A673 (cell line): ENCODE measurements around the gene AP1M1. TPM values are rescaled to one million over a fixed set of nuclear protein-coding genes. Genes with fewer than 3 reads are reported as not detected.

Source experiments
- BruUV-seq: library from RNA; stranded (reverse); fragments of 400-500 nt; replicated peaks from 2 replicates; lab custom pipeline; 2021; lab: Mats Ljungman, UMichigan
- CTCF ChIA-PET: fragments of 300-600 bp; sonication (Branson Sonifier 250); formaldehyde crosslinking; loops from one replicate; lab custom pipeline; 2022; ENCODE audit warnings: antibody characterized with exemption; lab: Charles Lee
- POLR2A ChIA-PET: fragments of 300-600 bp; sonication (Branson Sonifier 250); formaldehyde crosslinking; loops from one replicate; lab custom pipeline; 2022; ENCODE audit warnings: antibody characterized with exemption; ENCODE audit not compliant: low non-redundant PET; lab: Charles Lee
- DNase-seq: peaks from one replicate; pipeline ENCODE4 v3.0.0-alpha.2; 2015; ENCODE audit warnings: low spot score
- H3K27ac ChIP-seq: fragments of 200-600 bp; sonication (generic); 2 replicates; pipeline ENCODE4 v1.5.1; 2016; ENCODE audit warnings: mixed run types, low read depth, mild to moderate bottlenecking, mixed read lengths, antibody characterized with exemption, low read length; ENCODE audit not compliant: poor library complexity, severe bottlenecking
- H3K27me3 ChIP-seq: fragments of 200-600 bp; sonication (generic); replicated peaks from 2 replicates; pipeline ENCODE4 v1.6.1; 2017; ENCODE audit warnings: mixed run types, low read depth, mild to moderate bottlenecking, mixed read lengths, antibody characterized with exemption, low read length; ENCODE audit not compliant: insufficient read depth, poor library complexity
- H3K36me3 ChIP-seq: fragments of 200-600 bp; sonication (generic); 2 replicates; pipeline ENCODE4 v1.6.1; 2016; ENCODE audit warnings: mixed run types, mild to moderate bottlenecking, mixed read lengths, antibody characterized with exemption, low read length; ENCODE audit not compliant: insufficient read depth, poor library complexity, severe bottlenecking
- H3K4me1 ChIP-seq: fragments of 200-600 bp; sonication (generic); 2 replicates; pipeline ENCODE4 v1.6.1; 2017; ENCODE audit warnings: mixed run types, mild to moderate bottlenecking, mixed read lengths, antibody characterized with exemption, low read length; ENCODE audit not compliant: insufficient read depth, poor library complexity, severe bottlenecking
- H3K4me3 ChIP-seq: fragments of 200-600 bp; sonication (generic); 2 replicates; pipeline ENCODE4 v1.5.1; 2016; ENCODE audit warnings: low read depth, mixed run types, mild to moderate bottlenecking, mixed read lengths, low read length; ENCODE audit not compliant: poor library complexity, severe bottlenecking
- H3K9me3 ChIP-seq: fragments of 200-600 bp; sonication (generic); 2 replicates; pipeline ENCODE4 v1.6.1; 2016; ENCODE audit warnings: mixed run types, low read depth, mild to moderate bottlenecking, mixed read lengths, antibody characterized with exemption, low read length; ENCODE audit not compliant: poor library complexity, severe bottlenecking
- CTCF ChIP-seq: fragments of 300-800, 200-600 bp; sonication (generic); conservative IDR thresholded peaks from 2 replicates; pipeline ENCODE4 v1.5.1; 2017; ENCODE audit warnings: low read depth, mild to moderate bottlenecking, antibody characterized with exemption, low read length, moderate library complexity, mixed read lengths
- EZH2 ChIP-seq: fragments of 200-600 bp; sonication (generic); IDR thresholded peaks from 2 replicates; pipeline ENCODE4 v1.6.1; 2017; ENCODE audit warnings: borderline replicate concordance, low read depth, mild to moderate bottlenecking, mixed read lengths, antibody characterized with exemption, low read length; ENCODE audit not compliant: poor library complexity, severe bottlenecking
- intact Hi-C: fragments of 100-400 bp; cut with micrococcal nuclease; formaldehyde crosslinking; loops from one replicate; pipeline ENCODE4 v1.10.0; 2022; ENCODE audit not compliant: unreplicated experiment
- total RNA-seq: library from RNA; stranded (reverse); gene quantifications from 2 replicates; pipeline ENCODE4 v1.2.3, GENCODE V29; 2021

Gene AP1M1
- total RNA-seq, 1 experiment from 2014 or later = 105 TPM

- no TSS peak for BruUV-seq
- no peak overlapping the region for H3K4me3 ChIP-seq
- H3K36me3 ChIP-seq = peaks cover 40% of the 10 kb centered on the region
- ChIA-PET POLR2A (no interaction called here), CTCF (no interaction called here)
- no peaks in the 10 kb centered on the region for H3K27me3 ChIP-seq
- H3K4me1 ChIP-seq = no peaks in the 10 kb centered on the region
- no peak for DNase-seq
- intact Hi-C loops = no loop called here
- H3K27ac ChIP-seq = no peak overlapping the region
- TF ChIP-seq EZH2 = no peak
- TF ChIP-seq CTCF = no peak
- H3K9me3 ChIP-seq = peaks cover 20% of the 10 kb centered on the region
These were observed 20.2 kb downstream of the AP1M1 start for GRCh38 chr19:16217716-16218451.

DNA sequence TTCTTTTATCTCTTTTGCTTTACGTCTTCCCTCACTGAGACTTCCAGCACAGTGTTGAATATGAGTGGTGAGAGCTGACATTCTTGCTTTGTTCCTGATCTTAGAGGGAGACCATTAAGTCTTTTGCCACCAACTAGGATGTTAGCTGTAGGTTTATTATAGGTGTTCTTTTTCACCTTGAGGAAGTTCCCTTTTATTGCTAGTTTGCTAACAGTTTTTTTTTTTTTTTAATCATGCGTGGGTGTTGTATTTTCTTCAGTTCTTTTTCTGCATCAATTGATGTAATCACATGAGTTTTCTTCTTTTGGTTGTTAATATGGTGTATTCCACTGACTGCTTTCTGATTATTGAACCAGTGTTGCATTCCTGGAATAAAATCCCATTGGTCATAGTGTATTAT, 21.1 kb downstream of the AP1M1 start:
- Histone ChIP-seq H3K27ac (no peak overlapping the region), H3K27me3 (no peaks in the 10 kb centered on the region), H3K4me3 (no peak overlapping the region), H3K36me3 (peaks cover 46% of the 10 kb centered on the region), H3K4me1 (no peaks in the 10 kb centered on the region), H3K9me3 (peaks cover 20% of the 10 kb centered on the region)
- intact Hi-C loops = no loop called here
- ChIA-PET POLR2A (no interaction called here), CTCF (no interaction called here)
- BruUV-seq = no TSS peak
- TF ChIP-seq EZH2 (no peak), CTCF (no peak)
- no peak for DNase-seq

DNA sequence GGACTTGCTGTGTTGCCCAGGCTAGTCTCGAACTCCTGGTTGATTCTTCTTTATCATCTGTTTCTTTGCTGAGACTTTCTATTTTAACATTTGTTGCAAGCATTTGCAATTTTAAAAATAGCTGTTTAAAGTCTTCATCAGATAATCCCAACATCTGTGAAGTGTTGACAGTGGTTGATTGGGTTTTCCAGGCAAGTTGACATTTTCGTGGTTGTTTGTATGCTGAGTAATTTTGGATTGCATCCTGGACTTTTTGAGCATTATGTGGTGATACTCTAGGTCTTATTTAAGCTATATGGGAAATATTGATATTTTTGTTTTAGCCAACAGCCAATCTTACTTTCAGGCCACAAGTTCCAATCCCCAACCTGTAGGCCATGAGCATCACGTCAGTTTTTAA, 25.1 kb downstream of the AP1M1 start:
- DNase-seq = no peak
- no peaks in the 10 kb centered on the region for H3K4me1 ChIP-seq
- ChIA-PET POLR2A (no interaction called here), CTCF (interaction anchor here (0.5 kb wide), 1 partner anchor 216 kb away, joined by 3 read pairs; no protein-coding TSS in a partner anchor)
- H3K36me3 ChIP-seq = peaks cover 44% of the 10 kb centered on the region
- H3K4me3 ChIP-seq = no peak overlapping the region
- TF ChIP-seq CTCF = no peak
- TF ChIP-seq EZH2 = no peak
- intact Hi-C loops = no loop called here
- H3K27ac ChIP-seq = no peak overlapping the region
- no peaks in the 10 kb centered on the region for H3K27me3 ChIP-seq
- no TSS peak for BruUV-seq
- peaks cover 20% of the 10 kb centered on the region for H3K9me3 ChIP-seq
